SK-N-MC (cell line): ENCODE results near the gene HSP90B1.

ENCODE experiments used
- EZH2 ChIP-seq: fragments of 200-600 bp; sonication (generic); IDR thresholded peaks from one replicate; pipeline ENCODE4 v1.6.1; 2017; ENCODE audit warnings: antibody characterized with exemption
- POLR2AphosphoS5 ChIP-seq: IDR thresholded peaks from 2 replicates; pipeline ENCODE4 v1.6.1; 2012; ENCODE audit warnings: mild to moderate bottlenecking, low read depth, low read length, borderline replicate concordance

GRCh38 chr12:103897316-103897715 is 32.9 kb upstream of the HSP90B1 start:
- TF ChIP-seq POLR2AphosphoS5 (no peak), EZH2 (no peak)
